GM15510 (cell line): ENCODE measurements around the gene GAS6.

Experiments
- POLR2A ChIP-seq: IDR thresholded peaks from 3 replicates; pipeline ENCODE4 v1.6.1; 2011; ENCODE audit warnings: borderline replicate concordance; ENCODE audit not compliant: insufficient read length; ENCODE audit errors: extremely low read depth

Gene GAS6

GRCh38 chr13:113805431-113806103 lies 58.3 kb downstream of the GAS6 start:
- no peak for TF ChIP-seq POLR2A

GRCh38 chr13:113804703-113805430 lies 59.0 kb downstream of the GAS6 start:
- no peak for TF ChIP-seq POLR2A

DNA sequence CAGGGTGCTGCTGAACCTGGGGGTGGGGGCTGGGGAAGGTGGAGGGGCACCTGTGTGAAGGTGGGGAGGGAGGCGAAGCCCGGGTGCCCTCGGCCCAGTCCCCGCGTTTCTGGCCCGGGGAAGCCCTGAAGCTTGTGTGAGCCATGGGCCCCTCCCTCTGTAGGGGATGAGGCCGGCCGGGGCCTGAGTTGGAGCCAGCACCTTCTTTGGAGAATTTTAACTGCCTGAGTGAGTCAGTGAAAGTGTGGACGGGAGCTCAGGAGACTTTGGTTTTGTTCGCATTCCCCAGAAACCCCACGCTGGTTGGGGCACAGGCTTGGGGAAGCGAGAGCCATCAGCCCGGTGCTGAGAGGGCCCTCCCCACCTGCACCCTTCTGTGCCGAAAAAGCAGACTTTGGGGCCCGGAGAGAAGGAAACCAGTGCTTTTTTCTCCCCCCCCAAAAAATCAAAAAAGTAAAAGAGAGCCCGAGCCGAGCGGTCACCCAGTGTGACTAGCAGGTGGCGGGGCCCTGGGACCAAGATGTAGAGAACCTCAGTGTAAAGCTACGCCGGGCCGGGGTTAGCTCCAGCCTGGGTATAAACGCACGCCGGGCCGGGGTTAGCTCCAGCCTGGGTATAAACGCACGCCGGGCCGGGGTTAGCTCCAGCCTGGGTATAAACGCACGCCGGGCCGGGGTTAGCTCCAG lies 59.7 kb downstream of the GAS6 start:
- no peak for TF ChIP-seq POLR2A

GRCh38 chr13:113803409-113804016 lies 60.4 kb downstream of the GAS6 start:
- TF ChIP-seq POLR2A = no peak

DNA sequence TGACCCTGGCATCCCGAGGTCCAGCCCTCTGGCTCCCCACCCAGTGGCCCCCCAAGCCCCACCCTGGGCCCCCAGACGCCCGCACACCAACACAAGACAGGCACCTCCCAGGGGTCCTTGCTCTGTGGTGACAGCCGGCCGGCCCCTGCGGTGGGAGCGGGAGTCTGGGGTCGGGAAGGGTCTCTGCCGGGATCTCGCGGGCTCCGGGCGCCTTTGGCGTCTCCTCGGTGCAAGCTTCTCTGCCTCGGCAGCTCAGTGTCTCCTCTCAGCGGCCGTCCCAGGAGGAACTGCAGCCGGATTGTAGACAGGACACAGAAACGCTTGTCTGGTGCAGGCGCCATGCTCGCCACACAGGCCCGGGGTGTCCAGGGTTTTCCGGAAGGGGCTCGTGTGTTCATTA lies 61.1 kb downstream of the GAS6 start:
- TF ChIP-seq POLR2A = no peak

GRCh38 chr13:113802090-113802531 lies 61.8 kb downstream of the GAS6 start:
- TF ChIP-seq POLR2A = no peak

GRCh38 chr13:113801289-113801961 lies 62.5 kb downstream of the GAS6 start:
- no peak for TF ChIP-seq POLR2A

- TF ChIP-seq POLR2A = no peak
These were observed 63.3 kb downstream of the GAS6 start for GRCh38 chr13:113800576-113800926.

DNA sequence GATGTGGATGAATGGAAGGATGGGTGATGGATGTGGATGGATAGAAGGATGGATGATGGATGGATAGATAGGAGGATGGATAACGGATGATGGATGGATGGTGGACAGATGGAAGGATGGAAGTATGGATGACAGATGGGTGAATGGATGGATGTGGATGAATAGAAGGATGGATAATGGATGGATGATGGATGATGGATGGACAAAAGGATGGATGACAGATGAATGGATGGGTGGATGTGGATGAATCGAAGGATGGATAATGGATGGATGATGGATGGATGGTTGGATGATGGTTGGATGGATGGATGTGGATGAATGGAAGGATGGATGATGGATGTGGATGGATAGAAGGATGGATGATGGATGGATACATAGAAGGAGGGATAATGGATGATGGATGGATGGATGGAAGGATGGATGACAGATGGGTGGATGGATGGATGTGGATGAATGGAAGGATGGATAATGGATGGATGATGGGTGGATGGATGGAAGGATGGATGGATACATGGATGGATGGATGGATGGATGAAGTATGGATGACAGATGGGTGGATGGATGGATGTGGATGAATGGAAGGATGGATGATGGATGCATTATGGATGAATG lies 65.6 kb downstream of the GAS6 start:
- TF ChIP-seq POLR2A = no peak

GRCh38 chr13:113796964-113797676 lies 66.8 kb downstream of the GAS6 start:
- TF ChIP-seq POLR2A = no peak

DNA sequence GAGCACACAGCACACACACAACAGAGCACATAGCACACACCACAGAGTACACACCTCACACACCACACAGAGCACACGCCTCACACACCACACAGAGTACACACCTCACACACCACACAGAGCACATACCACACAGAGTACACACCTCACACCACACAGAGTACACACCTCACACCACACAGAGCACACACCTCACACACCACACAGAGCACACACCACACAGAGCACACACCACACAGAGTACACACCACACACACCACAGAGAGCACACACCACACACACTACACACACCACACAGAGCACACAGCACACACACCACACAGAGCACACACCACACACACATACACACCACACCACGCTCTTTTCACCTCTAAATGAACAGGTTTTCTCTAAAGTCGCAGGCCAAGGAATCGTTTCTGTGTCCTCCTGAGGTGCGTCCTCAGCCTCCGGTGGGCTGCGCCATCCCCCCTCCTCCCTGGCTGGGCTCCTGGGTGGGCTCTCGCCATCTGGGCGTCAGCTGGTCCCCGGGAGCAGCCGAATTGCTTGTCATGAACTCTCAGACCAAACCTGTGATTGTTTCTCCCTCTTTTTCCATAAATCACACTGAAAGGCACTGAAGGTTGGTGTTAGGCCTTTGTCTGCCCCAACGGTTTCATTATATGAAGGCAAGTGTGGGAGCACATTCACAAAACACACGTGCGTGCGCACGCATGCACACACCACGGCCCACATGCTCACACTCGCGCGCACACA lies 67.5 kb downstream of the GAS6 start:
- TF ChIP-seq POLR2A = no peak

GRCh38 chr13:113794764-113795173 lies 69.1 kb downstream of the GAS6 start:
- no peak for TF ChIP-seq POLR2A

DNA sequence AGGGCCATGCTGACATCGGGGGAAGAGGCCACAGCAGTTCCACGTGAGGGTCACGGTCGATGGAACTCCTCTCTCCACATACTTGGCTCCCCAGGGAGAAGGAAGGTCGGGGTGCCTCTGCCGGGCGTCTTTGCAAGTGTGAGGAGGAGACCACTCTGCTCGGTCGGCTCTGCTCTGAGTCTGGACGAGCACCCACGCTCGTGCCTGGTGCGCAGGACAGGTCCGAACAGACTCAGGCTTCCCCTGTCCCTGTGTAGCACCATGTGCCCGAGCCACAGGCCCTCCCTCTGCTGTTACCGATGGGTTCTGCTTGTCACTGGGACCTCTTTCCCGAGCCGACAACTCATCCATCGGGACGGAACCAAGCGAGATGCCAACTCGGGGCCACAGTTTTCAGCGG lies 69.8 kb downstream of the GAS6 start:
- no peak for TF ChIP-seq POLR2A
